Dedifferentiated amniotic fluid mesenchymal stem cell (primary cell): ENCODE measurements around the gene CCDC71L.
"Not testable (repeated sequence)": the region's sequence is repeated elsewhere in the genome, so short reads cannot be mapped to it uniquely, and the experiment has no call there.

Experiments used
- DNase-seq: peaks from one replicate; pipeline ENCODE4 v3.0.0-alpha.2; 2016; ENCODE audit errors: extremely low spot score

CCDC71L gene

DNA sequence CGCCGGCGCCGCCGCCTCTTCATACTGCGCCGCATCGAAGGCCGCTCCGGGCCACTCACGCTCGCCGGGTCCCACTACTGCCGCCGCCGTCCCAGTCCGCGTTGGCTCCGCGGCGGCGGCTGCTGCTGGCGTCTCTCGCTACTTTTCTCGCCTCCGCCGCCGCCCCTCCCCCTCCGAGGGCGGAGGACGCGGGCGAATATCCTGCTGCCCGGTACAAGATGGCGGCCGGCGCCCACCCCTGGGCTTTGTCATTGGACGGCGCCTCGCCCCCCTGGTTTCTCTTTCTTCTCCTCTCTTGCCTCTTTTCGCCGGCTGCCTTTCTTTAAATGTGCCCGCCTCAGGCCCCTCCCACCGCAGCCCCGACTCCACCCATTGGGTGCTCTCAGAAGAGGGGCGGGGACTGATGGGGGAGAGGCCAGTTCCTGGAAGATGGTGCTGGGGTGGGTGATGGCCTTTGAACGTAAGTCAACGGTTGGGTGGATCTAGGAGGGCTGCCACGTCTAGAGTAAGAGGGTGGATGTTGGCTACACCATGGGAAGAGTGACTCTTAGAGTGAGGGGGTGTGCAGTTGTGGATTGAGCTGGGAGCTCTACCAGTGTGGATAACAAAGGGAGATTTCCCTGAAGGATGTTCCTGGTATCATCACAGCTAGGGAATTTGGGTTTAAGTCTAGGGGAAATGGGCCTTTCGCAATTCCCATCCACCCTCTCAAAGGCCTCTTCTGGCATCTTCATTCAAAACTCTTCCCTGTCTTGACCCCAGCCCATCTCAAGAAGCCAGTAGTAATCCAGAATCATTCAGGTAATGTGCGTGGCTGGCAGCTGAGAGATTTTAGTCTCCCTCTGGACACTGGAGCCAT lies at the start of gene CCDC71L:
Gene CCDC71L, minus strand, starts transcription at position 297 of the 859 bp plus-strand sequence. Its CDS starts 262 bp downstream, at position 35.
- DNase-seq = peak; percentile 95

DNA sequence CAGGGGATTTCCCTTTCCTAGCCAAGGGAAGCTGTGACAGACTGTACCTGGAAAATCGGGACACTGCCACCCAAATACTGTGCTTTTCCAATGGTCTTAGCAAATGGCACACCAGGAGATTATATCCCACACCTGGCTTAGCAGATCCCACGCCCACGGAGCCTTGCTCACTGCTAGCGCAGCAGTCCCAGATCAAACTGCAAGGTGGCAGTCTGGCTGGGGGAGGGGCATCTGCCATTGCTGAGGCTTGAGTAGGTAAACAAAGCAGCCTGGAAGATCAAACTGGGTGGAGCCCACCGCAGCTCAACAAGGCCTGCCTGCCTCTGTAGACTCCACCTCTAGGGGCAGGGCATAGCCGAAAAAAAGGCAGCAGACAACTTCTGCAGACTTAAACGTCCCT lies 48.6 kb upstream of the CCDC71L start:
- peak; percentile 4 for DNase-seq

DNA sequence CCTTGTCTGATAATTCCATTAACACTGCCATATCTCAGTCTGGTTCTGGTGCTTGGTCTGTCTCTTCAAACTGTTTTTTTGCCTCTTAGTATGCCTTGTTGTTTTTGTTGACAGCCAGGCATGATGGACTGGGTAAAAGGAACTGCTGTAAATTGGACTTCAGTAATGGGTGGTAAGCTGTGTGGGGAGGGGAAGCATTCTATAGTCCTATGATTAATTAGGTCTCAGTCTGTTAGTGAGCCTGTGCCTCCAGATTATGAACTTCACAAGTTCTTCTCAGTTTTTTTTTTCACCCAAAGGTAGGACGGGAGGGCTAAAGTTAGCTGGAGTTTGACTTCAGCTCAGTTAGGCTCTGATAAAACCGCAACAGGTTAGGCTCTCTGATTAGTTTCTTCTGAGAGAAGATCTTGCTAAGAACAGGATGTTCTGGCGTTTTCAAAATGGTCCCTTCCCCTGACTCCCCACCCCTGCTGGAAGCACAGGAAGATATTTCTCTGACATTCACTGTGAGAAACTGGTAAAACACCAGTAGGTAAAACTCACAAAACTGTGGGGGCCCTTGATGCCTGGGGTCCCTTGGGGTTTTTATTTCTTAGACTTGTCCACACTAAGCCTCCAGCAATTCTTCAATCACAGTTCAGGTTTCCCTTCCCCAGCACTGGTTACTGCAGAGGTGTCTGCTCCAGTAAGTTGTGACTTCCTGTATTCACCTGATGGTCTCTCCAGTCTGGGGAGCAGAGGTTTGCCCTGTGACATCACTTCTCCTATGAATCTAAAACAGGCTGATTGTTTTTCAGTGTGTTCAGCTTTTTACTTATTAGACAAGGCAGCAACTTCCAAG lies 43.3 kb upstream of the CCDC71L start:
- DNase-seq = peak; percentile 12

DNA sequence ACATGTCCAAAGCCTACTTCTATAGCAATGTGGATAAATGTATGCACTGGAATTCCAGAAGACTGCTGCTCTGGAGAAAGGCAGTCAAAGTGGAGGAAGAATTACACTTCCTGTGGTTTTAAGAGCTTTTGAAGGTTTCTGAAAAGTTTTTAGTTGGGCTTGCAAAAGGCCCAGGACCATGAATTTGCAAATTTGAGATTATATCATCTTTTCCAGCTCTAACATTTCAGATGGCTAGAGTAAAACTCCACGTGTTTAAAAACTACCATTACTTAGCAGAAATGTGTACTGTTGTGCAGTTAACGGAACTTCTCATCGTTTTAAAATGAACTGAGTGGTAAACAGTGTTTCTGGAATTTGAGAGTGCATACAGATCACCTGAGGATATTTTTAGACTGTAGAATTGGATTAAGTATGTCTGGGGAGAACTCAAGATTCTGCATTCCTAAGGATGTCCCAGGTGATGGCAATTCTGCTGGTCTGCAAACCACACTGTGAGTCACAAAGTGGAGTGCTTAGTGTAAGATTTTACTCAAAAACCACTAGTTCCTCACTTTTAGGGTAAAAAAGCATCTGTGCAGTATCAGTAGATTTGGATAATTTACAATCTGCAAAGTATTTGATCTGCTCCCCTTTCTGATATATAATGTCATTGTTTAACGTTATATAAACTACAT lies 32.9 kb upstream of the CCDC71L start:
- DNase-seq = peak; percentile 12

DNA sequence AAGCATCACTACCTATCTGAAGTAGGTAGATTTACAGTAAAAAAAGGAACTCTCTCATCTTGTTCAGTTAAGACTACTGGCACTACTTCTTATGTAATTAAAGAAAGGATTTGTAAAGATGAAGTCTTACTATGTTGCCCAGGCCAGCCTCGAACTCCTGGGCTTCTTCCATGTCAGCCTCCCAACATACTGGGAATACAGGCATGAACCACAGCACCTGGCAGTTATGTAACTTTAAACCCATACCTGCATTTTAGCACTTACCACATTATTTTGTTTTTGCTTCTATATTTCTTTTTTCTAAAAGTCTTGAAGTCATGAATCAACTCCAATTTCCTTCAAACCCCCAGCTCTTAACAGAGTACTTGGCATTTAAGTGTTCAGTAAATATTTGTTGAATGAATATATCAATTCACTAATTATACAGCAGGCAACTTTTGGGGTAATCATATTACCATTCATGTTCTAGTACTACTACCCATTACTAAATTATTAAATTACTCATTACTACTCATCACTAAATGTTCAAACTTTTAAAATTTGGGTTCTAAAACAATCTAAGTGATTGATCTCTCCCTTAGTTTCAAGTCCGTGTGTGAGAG lies 31.6 kb upstream of the CCDC71L start:
- DNase-seq = peak; percentile 14

DNA sequence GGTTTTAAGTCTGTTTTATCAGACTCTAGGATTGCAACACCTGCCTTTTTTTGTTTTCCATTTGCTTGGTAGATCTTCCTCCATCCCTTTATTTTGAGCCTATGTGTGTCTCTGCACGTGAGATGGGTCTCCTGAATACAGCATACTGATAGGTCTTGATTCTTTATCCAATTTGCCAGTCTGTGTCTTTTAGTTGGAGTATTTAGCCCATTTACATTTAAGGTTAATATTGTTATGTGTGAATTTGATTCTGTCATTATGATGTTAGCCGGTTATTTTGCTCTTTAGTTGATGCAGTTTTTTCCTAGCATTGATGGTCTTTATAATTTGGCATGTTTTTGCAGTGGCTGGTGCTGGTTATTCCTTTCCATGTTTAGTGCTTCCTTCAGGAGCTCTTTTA lies 27.2 kb upstream of the CCDC71L start:
- not testable (repeated sequence) for DNase-seq

DNA sequence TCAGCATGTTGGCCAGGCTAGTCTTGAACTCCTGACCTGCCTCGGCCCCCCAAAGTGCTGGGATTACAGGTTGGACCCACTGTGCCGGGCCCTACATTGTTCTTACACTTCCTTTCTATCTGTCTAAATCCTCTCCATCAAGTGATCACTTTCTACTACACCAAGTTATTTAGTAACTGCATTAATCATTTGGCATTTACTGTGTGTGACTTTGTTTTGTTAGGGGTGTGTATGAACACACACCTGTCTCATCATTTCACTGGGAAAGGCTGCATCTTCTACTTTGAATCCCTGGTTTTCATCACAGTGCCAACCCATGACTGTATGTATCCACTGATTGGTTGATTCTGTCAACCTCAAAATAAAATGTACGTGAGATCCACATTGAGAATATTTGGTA lies 23.0 kb upstream of the CCDC71L start:
- DNase-seq = no peak

DNA sequence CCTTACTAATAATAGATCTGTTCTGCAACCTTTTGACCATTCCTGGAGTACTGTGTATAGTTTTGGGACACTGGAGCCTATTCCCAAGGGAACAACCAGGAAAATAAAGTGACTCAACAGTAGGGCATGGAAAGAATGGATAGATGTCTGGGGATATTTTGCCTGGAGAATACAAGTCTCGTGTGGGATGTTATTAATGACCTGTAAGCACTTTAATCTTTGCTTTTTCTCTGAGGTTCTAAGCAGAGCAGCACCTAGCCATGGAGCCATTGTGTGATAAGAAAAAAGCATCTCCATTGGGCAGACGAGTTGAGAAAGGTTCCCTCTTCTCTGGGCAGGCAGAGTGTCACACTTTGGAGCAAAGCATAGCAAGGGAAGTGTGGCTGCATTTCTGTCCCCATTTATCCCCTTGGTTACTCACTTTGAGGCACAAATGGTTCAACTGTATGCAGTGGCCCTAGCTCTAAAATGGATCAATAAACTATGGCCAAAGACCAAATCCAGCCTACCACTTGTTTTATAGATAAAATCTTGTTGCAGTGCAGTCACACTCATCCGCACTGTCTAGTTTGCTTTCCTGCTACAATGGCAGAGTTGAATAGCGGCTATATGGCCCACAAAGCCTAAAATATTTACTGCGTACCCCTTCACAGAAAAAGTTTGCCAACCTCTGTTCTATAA lies 21.0 kb upstream of the CCDC71L start:
- DNase-seq = no peak

DNA sequence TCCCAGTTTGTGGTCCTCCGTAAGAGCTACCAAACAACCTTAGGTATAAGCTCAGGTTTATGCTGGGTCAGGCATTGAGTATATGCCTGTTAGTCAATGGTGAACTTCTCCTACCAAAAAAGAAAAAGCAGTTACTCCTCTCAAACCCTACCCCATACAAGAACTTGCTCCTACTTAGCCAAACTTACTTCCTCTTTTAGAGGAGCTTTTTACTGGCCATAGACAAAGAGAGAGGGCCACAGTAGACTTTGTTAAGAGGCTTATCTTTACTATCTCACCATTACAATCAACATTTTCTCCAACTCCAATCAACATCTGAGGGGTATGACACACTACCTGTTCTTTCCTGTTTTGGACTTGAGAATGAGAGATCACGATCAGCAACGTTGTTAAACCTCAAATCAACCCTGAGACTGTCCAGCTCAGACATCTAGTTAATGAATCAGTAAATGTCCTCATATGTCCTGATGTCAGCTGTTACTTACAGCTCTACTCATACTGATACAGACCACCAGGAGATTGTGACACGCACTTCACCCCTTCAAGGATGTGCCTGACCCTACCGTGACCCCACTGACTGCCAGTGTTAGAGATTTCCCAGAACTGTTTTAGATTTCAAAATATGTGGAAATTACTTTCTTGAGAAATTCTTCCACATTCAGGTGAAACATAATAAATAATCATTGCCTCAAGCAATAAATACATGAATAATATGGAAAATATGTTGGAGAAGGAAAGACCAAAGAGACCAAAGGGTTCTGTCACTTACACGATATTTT lies 18.4 kb upstream of the CCDC71L start:
- no peak for DNase-seq

DNA sequence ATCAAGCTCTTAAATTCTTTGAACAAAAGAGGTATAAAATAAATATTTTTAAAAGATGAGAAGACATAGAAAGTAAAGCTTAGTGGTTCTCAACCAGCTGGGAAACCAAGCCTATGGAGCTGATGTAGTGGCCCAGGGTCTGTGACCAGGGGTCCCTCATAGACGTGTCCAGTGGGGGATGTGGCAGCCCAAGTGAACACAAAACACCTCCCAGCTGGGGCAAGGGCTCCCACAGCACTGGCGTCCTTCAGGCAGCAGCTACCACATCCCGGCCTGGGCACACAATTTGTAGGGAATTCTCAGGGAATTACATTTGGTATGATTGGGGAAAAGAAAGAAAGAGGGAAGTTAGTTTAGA lies 17.8 kb upstream of the CCDC71L start:
- DNase-seq = no peak

DNA sequence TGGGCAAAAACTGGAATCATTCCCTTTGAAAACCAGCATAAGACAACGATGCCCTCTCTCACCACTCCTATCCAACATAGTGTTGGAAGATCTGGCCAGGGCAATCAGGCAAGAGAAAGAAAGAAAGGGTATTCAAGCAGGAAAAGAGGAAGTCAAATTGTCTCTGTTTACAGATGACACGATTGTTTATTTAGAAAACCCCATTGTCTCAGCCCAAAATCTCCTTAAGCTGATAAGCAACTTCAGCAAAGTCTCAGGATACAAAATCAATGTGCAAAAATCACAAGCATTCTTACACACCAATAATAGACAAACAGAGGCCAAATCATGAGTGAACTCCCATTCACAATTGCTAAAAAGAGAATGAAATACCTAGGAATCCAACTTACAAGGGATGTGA lies 15.5 kb upstream of the CCDC71L start:
- DNase-seq = not testable (repeated sequence)

DNA sequence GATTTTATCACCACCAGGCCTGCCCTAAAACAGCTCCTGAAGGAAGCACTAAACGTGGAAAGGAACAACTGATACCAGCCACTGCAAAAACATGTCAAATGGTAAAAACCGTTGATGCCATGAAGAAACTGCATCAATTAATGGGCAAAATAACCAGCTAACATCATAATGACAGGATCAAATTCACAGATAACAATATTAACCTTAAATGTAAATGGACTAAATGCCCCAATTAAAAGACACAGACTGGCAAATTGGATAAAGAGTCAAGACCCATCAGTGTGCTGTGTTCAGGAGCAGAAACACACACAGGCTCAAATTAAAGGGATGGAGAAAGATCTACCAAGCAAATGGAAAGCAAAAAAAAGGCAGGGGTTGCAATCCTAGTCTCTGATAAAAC lies 12.7 kb upstream of the CCDC71L start:
- DNase-seq = not testable (repeated sequence)

DNA sequence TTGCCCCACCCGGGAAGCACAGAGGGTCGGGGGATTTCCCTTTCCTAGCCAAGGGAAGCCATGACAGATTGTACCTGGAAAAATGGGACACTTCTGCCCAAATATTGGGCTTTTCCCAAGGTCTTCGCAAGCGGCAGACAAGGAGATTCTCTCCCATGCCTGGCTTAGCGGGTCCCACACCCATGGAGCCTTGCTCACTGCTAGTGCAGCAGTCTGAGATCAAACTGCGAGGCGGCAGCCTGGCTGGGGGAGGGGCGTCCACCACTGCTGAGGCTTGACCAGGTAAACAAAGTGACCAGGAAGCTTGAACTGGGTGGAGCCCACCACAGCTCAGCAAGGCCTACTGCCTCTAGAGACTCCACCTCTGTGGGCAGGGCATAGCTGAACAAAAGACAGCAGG lies 11.0 kb upstream of the CCDC71L start:
- not testable (repeated sequence) for DNase-seq

DNA sequence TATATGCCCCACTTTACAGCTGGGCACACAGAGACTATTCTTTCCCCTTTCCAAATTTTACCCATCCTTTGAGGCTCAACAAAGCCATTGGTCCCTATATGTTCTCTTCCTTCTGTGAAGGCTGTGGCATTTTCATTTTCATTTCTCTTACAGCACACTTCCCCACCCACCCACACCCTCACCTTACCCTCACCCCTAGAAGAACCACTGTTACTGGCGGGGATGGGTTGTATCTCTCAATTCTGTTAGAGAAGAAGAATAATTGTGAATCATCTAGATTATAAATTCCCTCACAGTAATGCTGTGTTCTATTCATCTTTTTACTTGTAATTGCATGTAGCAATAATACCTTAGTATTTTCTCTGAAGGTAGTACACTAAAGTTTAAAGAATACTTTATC lies 10.2 kb upstream of the CCDC71L start:
- DNase-seq = no peak

DNA sequence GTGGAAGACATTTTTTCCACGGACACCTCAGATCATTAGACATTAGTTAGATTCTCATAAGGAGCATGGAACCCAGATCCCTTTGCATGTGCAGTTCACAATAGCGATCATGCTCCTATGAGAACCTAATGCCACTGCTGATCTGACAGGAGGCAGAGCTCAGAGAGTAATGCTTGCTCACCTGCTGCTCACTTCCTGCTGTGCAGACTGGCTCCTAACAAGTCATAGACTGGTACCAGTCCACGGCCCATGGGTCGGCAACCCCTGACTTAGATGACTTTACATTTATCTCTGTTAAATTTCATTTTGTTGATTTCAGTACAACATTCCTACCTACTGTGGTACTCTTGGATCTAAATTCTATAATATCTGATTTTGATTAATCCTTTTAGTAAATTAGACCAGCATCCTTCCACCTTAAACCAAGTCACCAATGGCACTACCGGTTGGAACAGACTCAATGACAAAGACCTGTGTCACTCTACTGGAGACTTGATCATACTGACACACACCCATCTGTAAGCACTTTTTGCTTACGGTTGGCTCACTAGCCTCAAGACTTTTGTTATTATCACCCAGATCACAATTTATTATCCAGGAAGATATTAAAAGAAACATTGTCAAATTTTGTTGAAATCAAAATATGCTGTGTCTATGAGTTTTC lies 8.0 kb upstream of the CCDC71L start:
- no peak for DNase-seq

DNA sequence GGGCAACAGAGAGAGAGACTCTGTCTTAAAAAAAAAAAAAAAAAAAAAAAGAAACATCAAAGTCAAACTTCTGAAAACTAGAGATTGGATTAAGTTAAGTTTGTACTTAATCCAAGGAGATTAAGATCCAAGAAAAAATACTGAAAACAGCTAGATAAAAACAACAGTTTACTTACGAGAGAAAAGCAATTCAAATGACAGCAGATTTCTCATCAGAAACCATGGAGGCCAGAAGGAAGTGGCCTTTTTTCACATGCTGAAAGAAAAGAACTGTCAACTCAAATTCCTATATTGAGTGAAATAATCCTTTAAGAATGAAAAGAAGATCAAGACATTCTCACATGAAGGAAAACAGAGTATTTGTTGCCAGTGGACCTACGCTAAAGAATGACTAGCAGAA lies 5.4 kb upstream of the CCDC71L start:
- DNase-seq = no peak

DNA sequence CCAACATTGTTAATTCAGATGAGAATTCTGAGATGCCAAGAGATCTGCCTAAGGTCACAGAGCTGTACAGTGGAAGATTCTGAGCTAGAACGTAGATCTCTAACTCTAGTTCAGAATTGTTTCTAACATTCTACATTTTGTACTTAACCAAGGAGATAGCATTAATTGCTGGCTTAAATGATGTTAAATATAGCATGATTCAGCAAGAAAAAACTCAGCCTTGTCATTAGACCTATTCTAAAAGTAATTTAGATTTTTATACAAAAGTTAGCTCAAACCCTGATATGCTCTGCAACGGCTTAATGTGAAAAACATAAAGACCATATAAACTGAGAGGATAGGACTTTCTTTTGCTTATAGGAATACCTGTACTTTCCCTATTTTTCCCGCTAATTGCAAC lies 3.4 kb upstream of the CCDC71L start:
- DNase-seq = no peak

DNA sequence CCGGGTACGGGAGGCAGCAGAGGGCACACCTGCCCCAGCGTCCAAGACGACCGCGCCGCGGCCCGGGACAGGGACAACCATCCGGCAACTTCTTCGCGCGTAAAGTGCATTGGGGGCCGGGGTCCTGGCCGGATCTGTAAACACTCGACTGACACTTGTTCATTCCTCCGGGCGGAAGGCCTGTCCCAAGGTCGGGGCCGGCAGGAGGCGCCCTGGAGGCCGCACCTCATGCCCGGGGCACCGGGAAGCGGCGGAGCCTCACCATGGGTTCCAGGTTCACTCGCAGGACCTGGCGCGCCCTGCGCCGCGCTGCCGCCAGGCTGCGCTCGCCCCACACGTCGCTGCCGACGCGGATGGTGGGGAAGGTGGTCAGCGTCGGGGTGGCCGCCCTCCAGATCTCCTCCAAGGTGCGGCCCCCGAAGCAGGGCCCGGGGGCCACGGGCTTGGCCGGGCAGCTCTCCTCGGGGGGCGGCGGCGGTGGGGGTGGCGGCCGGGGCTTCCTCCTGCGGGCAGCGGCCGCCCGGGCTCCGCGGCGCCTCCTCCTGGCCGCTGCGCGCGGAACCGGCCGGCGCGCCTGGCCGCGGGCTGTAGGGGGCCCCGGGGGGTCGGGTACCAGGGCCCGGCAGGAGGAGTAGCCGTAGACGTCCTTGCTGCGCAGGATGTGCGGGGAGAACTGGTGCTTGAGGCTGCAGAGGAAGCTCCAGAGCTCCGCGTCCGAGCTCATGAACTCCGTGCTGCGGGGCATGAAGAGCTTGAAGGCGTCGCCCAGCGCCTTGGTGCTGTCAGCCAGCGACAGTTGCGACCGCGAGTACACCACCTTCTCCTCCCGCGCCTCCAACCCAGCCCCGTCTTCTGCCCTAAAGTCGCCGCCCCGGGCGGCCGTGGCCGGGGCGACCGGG lies 746 bp downstream of the CCDC71L start:
- peak; percentile 41 for DNase-seq
